DMS79 (cell line): Measurements from ENCODE around the gene CDHR3.
"Not testable (repeated sequence)": the region's sequence is repeated elsewhere in the genome, so short reads cannot be mapped to it uniquely, and the experiment has no call there.

ENCODE experiments used
- DNase-seq: peaks from one replicate; lab custom pipeline; 2025; lab: John Stamatoyannopoulos, UW

Gene CDHR3

DNA sequence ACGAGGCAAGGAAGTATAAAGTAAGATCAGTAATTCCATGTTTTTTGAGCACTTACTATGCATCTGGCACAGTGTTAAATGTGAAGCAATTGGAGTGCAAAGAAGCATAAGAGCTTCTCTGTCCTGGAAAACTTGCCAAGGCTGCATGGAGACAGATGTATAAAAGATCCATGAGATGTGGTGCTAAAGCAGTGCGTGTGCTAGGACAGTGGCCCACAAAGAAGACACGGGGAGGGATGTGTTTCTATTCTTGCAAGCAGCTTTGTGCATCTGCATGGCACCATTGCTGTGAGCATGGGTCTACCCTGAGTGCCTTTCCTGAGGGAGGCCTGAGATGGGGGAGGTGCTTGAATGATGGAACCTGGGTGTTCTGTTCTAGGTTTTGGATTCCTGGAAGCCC, 5.1 kb upstream of the CDHR3 start:
- no peak for DNase-seq

DNA sequence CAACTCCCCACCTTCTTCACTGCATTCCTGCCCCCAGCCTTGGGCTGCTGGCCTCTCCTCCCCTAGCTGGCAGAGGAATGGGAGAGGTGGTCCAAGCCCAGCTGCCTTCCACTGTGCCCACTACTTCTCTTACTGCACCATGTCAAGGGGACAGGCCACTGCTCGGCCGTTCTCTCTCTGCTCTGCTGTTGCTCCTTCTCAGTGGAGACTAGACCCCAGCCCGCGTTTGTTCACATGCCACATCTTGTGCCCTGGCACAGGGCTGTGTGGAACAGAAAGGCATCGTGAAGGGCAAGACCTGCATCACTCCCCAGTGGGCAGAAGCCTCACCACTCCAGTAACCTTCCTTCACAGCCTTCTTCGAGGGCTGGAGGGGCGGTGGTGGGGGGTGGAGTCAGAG, 711 bp upstream of the CDHR3 start:
- no peak for DNase-seq

- no peak for DNase-seq
Measured at GRCh38 chr7:105971845-105972244, 8.8 kb downstream of the CDHR3 start.

DNA sequence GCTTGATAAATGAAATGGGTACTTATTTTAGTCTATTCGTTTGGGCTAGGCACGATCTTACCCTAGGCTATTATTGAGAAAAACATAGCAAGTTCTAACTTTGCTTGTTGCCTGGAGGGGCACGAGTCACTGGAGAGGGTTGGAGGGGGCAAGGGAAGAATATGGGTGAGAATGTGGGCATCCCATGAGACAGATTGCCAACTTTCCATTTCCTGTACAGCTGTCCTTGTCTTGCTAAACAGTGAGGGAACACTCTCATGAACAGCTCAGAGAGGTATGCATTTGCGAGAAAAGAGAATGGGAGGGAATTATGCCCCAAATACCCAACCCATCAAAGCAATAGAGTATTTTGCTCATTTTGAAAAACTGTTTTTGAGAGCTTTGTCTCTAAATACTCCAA, 9.2 kb downstream of the CDHR3 start:
- DNase-seq: no peak

GRCh38 chr7:105974471-105974870, 11.4 kb downstream of the CDHR3 start:
- no peak for DNase-seq

DNA sequence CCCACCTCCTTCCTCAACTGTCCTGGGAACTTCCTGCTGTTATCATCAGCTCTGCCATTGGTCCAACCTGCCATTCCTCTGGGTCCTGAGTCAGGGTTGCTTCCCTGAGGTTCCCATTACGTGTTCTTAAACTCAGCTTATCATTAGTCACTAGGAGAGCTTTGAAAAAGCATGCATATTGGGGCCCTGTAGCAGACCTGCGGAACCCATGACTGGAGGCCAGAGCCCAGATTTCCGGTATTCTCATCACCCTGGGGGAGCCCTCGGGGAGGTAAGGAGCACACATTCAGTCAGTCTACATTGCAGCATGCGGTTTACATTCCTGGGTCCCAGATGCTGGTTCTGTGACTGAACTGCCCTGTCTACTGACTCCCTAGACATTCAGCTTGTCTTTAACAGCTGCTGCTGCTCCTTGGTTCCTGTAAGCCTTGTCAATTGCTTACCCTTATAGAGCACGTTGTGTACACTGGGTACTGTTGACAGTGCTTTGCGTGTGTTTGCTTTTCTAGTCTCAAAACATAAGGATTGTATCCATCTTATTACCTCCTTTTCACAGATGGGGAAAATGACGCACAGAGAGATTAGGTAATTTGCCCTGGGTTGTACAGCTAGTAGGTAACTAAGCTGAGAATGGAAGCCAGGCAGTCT, 12.8 kb downstream of the CDHR3 start:
- no peak for DNase-seq

- no peak for DNase-seq
Measured at GRCh38 chr7:105976868-105977267, 13.8 kb downstream of the CDHR3 start.

DNA sequence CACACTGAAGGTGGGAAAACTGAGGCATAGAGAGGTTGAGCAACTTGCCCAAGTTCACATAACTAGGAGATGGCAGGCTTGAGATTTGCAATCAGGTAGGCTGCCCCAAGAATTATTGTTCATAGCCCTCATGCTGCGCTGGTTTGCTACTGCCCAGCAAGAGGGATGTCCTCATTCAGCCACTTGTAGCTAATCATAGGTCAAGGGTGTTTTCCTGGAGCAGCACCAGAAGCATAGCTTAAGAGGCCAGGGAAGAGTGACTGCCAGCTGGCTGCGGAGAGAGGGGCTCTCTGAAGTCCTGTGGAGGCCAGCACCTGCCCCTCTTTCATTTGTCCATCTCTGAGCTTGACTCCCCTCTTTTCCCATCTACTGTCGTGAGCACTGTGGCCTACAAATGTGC, 15.0 kb downstream of the CDHR3 start:
- no peak for DNase-seq

GRCh38 chr7:105978974-105979373, 15.9 kb downstream of the CDHR3 start:
- DNase-seq: no peak

DNA sequence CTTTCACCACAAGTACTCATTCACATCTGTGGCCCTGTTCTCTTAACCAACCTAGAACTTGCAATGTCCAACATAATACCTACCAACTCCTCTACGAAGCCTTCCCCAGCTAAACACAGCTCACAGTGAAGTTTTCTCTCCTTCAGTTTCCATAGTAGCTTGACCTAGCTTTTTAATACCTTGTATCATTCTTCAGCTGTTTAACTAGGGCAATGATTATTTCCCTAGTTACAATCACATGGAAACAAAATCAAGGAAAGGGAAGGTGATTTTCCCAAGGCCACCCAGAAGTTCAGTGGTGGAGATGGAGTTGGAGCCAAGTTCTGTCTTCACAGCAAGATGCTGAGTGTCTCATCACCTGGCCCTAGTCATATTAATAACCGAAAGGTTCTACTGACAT, 16.3 kb downstream of the CDHR3 start:
- no peak for DNase-seq

DNA sequence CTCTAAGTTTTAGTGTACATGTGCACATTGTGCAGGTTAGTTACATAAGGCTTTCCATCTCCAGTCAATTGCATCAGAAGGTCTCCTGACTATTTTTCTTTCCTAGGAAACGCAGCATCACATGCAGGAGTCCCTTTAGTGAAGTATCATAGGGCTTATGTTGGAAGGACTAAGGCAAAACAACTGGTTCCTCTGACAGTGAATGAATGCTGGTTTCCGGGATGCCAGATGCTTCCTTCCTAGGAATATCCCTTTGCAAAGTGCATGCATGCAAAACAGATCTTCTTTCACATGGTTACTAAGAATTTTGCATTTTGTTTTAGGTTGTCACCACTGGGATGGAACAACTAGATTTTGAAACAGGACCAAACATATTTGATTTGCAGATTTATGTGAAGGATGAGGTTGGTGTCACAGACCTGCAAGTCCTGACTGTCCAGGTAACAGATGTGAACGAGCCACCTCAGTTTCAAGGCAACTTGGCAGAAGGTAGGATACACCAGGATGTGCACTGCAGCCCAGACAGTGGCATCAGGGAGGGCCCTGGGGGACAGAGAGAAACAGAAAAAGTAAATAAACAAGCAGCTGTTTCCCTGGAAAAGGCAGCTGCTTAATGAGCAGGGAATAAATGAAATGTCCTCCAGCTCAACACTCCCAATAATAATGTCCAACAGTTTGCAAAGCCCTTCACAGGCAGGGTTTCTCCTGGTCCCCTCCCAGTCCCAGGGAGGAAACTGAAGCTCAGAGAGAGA, 17.8 kb downstream of the CDHR3 start:
- DNase-seq: no peak

GRCh38 chr7:105982388-105982787, 19.3 kb downstream of the CDHR3 start:
- DNase-seq: no peak

DNA sequence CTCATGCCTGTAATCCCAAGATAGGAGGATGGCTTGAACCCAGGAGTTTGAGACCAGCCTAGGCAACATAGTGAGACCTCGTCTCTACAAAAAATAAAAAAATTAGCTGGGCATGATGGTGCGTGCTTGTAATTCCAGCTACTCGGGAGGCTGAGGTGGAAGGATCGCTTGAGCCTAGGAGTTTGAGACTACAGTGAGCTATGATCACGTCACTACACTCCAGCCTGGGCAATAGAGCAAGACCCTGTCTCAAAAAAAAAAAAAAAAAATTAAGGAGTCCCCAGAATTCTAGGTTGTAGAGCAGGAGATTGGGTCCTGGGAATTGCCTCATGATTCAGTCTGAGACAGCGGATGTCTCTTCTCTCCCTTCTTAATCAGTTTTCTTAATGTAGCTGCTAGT, 21.7 kb downstream of the CDHR3 start:
- not testable (repeated sequence) for DNase-seq

GRCh38 chr7:105985229-105985628, 22.2 kb downstream of the CDHR3 start:
- DNase-seq: peak; percentile 39

DNA sequence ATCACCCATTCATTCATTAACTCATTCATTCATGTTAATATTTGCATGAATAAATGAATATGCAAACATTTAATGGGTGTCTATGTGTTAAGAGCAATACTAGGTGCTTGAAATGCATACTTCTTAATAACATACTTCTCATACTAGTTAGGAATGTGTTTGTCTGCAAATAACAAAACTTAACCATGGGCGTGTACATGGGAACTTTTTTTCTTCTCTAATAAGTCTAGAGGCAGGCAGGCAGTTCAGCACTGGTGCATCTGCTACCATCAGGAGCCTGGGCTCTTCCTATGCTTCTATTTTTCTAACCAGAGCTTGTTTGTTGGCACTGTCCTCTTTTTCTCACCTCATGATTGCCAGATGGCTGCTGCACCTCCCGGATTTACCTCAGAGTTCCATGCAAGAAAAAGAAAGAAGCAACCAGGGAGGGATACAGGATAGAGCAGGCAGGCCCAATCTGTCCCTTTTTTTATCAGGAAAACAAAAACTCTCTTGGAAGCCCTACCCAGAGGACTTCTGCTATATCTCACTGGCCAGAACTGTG, 22.7 kb downstream of the CDHR3 start:
- no peak for DNase-seq

DNA sequence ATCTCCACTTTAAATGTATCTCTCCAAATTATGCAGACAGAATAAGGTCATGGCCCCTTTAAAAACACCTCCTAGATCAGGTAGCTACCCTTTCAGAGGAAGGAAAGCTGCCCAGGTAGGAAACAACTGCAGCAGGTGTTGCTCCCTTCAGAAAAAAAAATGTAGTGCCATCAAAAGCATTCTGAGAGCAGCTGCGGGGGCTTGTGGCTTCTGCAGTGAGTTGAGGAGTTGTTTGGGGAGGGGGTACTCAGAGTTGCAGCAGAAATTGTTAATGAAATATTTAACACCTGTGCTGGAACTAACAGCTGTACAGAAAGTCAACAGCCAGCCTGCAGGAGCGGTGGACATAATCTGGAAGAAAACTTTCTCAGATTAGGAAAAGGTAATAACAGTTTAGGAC, 24.0 kb downstream of the CDHR3 start:
- peak; percentile 22 for DNase-seq

DNA sequence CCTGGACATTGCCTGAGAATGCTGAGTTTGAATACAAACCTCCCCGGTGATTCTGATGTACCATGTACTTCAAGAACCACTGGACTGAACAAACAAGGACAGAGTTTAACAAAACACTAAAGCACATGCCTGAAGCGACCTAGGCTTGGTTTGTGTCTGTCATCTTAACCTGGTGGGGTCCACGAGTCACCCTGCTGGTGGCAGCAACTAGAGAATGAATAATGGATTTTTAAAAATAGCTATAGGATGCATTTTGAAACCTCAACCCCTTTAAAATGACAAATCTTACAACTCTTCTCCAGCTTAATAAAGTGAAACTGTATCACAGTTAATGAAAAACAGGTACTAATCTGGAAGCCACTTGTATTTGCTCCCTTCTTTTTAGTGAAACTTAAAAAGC, 25.2 kb downstream of the CDHR3 start:
- no peak for DNase-seq

DNA sequence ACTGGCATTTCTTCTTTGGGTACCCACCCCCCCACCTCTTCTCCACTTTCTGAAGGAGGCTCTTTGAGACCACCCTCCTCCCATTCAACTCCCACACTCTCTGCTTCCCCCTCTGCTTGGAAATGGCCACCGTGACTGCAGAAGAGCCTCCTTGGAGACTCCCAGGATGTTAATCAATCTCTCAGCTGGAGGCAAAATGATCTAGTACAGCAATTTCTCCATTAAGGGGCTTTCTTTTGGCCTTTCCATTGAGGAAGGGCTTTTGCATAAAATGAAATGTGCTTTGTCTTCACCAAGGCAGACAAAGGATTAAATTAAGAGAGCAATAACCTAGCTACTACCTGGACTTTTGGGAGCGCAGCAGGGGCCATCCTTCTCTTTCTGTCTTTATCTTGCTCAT, 26.1 kb downstream of the CDHR3 start:
- no peak for DNase-seq

- DNase-seq: no peak
Measured at GRCh38 chr7:105989686-105990085, 26.6 kb downstream of the CDHR3 start.

DNA sequence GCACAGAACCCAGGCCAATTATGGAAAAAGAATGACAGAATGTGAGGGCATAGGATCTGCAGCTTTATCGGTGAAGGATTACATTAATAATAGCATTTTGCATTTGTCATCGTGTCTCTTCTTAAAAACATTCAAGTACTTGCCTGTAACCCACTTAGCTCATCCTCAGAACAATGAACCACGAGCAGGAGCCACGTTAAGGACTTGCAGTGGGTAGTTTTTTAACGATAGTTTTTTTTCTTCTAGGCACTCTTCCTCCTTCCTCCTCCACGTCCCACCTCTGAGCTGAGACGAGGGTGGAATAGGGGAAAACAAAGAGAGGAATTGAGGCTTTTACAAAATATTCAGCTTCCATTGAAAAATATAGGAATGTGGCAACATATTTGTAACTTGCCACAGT, 27.1 kb downstream of the CDHR3 start:
- DNase-seq: no peak

DNA sequence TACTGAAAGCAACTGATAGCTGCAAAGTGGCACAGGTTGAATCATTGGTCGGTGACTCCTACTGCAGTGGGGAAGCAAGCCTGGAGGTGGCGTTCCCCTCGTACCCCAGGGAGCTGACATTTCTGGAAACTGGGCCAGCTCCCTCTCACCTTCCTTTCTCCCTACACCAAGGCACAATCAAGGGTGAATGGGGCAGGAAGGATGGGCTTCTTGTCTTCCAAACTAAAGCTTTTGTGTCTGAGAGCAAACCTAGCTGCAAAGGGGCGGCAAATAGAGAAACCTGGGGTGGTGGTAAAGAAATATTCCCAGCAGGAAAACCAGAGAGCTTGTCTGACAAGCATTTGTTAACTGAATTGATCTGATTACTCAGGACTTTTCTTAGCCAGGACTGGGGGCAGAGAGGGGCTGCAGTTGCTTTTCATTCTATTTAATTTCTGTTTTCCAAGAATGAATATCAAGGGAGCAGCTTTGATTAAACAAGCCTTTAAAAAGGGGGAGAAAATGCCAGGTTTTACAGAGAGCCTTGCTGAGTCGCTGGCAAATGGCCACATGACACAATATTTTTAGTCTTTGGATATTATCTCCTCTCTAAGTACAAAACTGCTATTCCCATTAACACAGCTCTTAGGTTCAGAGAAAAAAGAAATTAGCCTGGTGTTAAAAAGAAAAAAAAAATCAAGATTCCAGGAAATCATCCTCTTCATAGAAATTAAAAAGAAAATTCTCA, 27.8 kb downstream of the CDHR3 start:
- DNase-seq: no peak

DNA sequence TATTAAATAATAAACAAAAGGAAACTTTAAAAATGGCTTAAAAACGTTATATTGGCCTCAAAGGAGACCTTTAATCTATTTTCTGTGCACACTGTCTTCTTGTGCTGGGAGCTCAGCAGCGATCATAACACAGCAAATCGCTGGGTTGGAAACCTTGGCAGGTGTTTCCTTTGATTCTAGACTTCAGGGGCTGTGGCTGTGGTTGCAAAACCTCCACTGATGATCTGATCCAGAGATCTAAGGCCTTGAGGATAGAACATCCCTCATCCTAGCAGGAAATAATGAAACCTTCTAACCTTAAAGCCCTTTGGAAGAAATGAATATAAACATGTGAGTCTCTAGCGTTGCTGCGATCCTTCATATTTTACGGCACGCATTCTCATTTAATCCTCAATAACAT, 29.8 kb downstream of the CDHR3 start:
- DNase-seq: no peak
